HCT116 (cell line): ENCODE measurements around the gene INTU. TPM values are rescaled to one million over a fixed set of nuclear protein-coding genes. Genes with fewer than 3 reads are reported as not detected.

Experiments used
- ATAC-seq: fragments of 200-7000 bp; cut with Tn5 transposase; 2 replicates; pipeline ENCODE4 v1.9.1; 2020; ENCODE audit warnings: mild to moderate bottlenecking, moderate library complexity
- BruUV-seq: library from RNA; stranded (reverse); fragments of 400-500 nt; replicated peaks from 2 replicates; lab custom pipeline; 2021; lab: Mats Ljungman, UMichigan
- CTCF ChIA-PET: fragments of 300-600 bp; sonication (Branson Sonifier 250); formaldehyde crosslinking; loops from one replicate; lab custom pipeline; 2021; ENCODE audit warnings: antibody characterized with exemption; lab: Charles Lee
- POLR2A ChIA-PET: fragments of 300-600, 350-600 bp; sonication (Branson Sonifier 250); formaldehyde crosslinking; loops from one replicate; lab custom pipeline; 2021; ENCODE audit warnings: antibody characterized with exemption; lab: Charles Lee
- RAD21 ChIA-PET, 2 experiments: fragments of 300-600 bp; sonication (Branson Sonifier 250); formaldehyde crosslinking; loops; one replicate each; lab custom pipeline; 2023; ENCODE audit warnings: low total read pairs in 2 of 2; ENCODE audit not compliant: uncharacterized antibody in 2 of 2, unreplicated experiment in 2 of 2, low non-redundant PET in 1 of 2; lab: Charles Lee
- DNase-seq: peaks from one replicate; pipeline ENCODE4 v3.0.0-alpha.2; 2010; ENCODE audit warnings: low read depth, low spot score
- H2AFZ ChIP-seq: fragments of 200-600 bp; shearing (Covaris generic), sonication (generic); 2 replicates; pipeline ENCODE4 v1.6.1; 2017; ENCODE audit warnings: low read depth, mixed run types, mixed read lengths, antibody characterized with exemption, low read length; ENCODE audit not compliant: poor library complexity, severe bottlenecking
- H3K27ac ChIP-seq: 2 replicates; pipeline ENCODE4 v1.5.1; 2012; ENCODE audit warnings: low read depth, low read length
- H3K27me3 ChIP-seq: fragments of 200-600 bp; sonication (generic); 2 replicates; pipeline ENCODE4 v1.6.1; 2016; ENCODE audit warnings: mixed run types, low read length, mixed read lengths; ENCODE audit not compliant: insufficient read depth
- H3K36me3 ChIP-seq, 2 experiments: fragments of 200-500 bp in 1 of 2; fragments of 200-600 bp in 1 of 2; sonication (Bioruptor generic) in 1 of 2; sonication (generic) in 1 of 2; 2 replicates each; pipeline versions ENCODE4 v1.5.1 to v1.6.1; 2014 to 2016; ENCODE audit warnings: low read length in 2 of 2, inconsistent platforms in 1 of 2, mixed read lengths in 1 of 2, mixed run types in 1 of 2; ENCODE audit not compliant: insufficient read depth in 2 of 2, control insufficient read depth in 1 of 2
- H3K4me1 ChIP-seq, 2 experiments: fragments of 200-600 bp in 1 of 2; sonication (generic) in 1 of 2; 2 replicates each; pipeline versions ENCODE4 v1.5.1 to v1.6.1; 2012 to 2017; ENCODE audit warnings: low read length in 2 of 2, inconsistent platforms in 1 of 2, mild to moderate bottlenecking in 1 of 2, mixed read lengths in 1 of 2, mixed run types in 1 of 2, moderate library complexity in 1 of 2; ENCODE audit not compliant: insufficient read depth in 2 of 2, control insufficient read depth in 1 of 2
- H3K4me2 ChIP-seq: fragments of 200-600 bp; sonication (generic); 2 replicates; pipeline ENCODE4 v1.6.1; 2017; ENCODE audit warnings: mixed run types, low read length, mixed read lengths
- H3K4me3 ChIP-seq, 2 experiments: fragments of 200-600 bp in 1 of 2; sonication (generic) in 1 of 2; replicated peaks in 1 of 2; 2 replicates each; pipeline ENCODE4 v1.5.1; 2011 to 2016; ENCODE audit warnings: low read length in 2 of 2, control low read depth in 1 of 2, low read depth in 1 of 2, mild to moderate bottlenecking in 1 of 2, mixed read lengths in 1 of 2, mixed run types in 1 of 2
- H3K79me2 ChIP-seq: fragments of 200-600 bp; sonication (generic); 2 replicates; pipeline ENCODE4 v1.6.1; 2017; ENCODE audit warnings: mild to moderate bottlenecking, mixed run types, low read length, moderate library complexity, mixed read lengths; ENCODE audit not compliant: insufficient read depth
- H3K9ac ChIP-seq: fragments of 200-600 bp; sonication (generic); 2 replicates; pipeline ENCODE4 v1.6.1; 2016; ENCODE audit warnings: low read length, mixed read lengths
- H3K9me2 ChIP-seq: fragments of 200-600 bp; sonication (generic), shearing (Covaris generic); 2 replicates; pipeline ENCODE4 v1.6.1; 2017; ENCODE audit warnings: mixed run types, mild to moderate bottlenecking, moderate library complexity; ENCODE audit not compliant: insufficient read depth
- H3K9me3 ChIP-seq, 2 experiments: fragments of 200-500 bp in 1 of 2; fragments of 200-600 bp in 1 of 2; sonication (Bioruptor generic) in 1 of 2; sonication (generic) in 1 of 2; 2 replicates each; pipeline ENCODE4 v1.6.1; 2014 to 2017; ENCODE audit warnings: low read length in 2 of 2, mixed read lengths in 2 of 2, inconsistent platforms in 1 of 2, low read depth in 1 of 2, mild to moderate bottlenecking in 1 of 2, mixed run types in 1 of 2, moderate library complexity in 1 of 2; ENCODE audit not compliant: control insufficient read depth in 1 of 2, insufficient read depth in 1 of 2
- H4K20me1 ChIP-seq: fragments of 200-600 bp; sonication (generic), shearing (Covaris generic); 2 replicates; pipeline ENCODE4 v1.6.1; 2017; ENCODE audit warnings: mixed run types, mild to moderate bottlenecking, moderate library complexity; ENCODE audit not compliant: insufficient read depth
- CBX3 ChIP-seq: IDR thresholded peaks from 2 replicates; pipeline ENCODE4 v1.6.1; 2012; ENCODE audit warnings: low read depth
- EGR1 ChIP-seq: IDR thresholded peaks from 2 replicates; pipeline ENCODE4 v1.6.1; 2012; ENCODE audit warnings: low read depth
- FOSL1 ChIP-seq: IDR thresholded peaks from 2 replicates; pipeline ENCODE4 v1.6.1; 2012; ENCODE audit warnings: low read depth
- JUND ChIP-seq: IDR thresholded peaks from 2 replicates; pipeline ENCODE4 v1.6.1; 2012
- POLR2AphosphoS5 ChIP-seq: IDR thresholded peaks from 2 replicates; pipeline ENCODE4 v1.6.1; 2011; ENCODE audit warnings: mild to moderate bottlenecking, low read depth, low read length, moderate library complexity
- SP1 ChIP-seq: IDR thresholded peaks from 2 replicates; pipeline ENCODE4 v1.6.1; 2012; ENCODE audit warnings: low read depth
- TCF7L2 ChIP-seq: IDR thresholded peaks from 2 replicates; pipeline ENCODE4 v1.7.0; 2011; ENCODE audit warnings: borderline replicate concordance, inconsistent platforms; ENCODE audit not compliant: insufficient read depth, insufficient read length; ENCODE audit errors: extremely low read depth
- YY1 ChIP-seq: IDR thresholded peaks from 2 replicates; pipeline ENCODE4 v1.6.1; 2011; ENCODE audit warnings: low read length, low read depth, moderate library complexity, mild to moderate bottlenecking; ENCODE audit not compliant: insufficient replicate concordance; ENCODE audit errors: extremely low read depth
- intact Hi-C: fragments of 100-400 bp; cut with micrococcal nuclease; formaldehyde crosslinking; loops from 2 replicates; pipeline ENCODE4 v1.10.0; 2022
- total RNA-seq: library from RNA; stranded (reverse); gene quantifications from one replicate; pipeline ENCODE4 v1.2.1, GENCODE V29; 2021; ENCODE audit not compliant: unreplicated experiment

The INTU gene
- total RNA-seq, 1 experiment from 2014 or later: 12.0 TPM

DNA sequence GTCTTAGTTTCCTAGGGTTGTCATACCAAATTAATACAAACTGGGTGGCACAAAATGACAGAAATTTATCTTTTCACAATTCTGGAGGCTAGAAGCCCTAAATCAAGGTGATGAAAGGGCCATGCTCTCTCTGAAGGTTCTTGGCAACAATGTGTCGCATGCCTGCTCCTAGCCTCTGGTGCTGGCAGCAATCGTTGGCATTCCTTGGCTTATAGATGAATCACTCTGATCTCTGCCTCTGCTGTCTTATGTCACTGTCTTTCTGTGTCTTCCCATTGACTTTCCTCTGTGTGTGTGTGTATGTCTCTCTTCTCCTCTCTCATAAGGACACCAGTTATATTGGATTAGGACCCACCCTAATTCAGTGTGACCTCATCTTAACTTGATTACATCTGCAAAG is 15.9 kb upstream of the INTU start:
- Histone ChIP-seq H3K4me1 (no peaks in the 10 kb centered on the region), H3K27ac (no peak overlapping the region), H4K20me1 (no peaks in the 10 kb centered on the region), H3K4me3 (no peak overlapping the region), H3K79me2 (no peaks in the 10 kb centered on the region), H3K9me3 (no peaks in the 10 kb centered on the region), H3K4me2 (no peak overlapping the region), H2AFZ (no peak overlapping the region), H3K27me3 (no peaks in the 10 kb centered on the region), H3K36me3 (no peaks in the 10 kb centered on the region), H3K9ac (no peak overlapping the region), H3K9me2 (no peaks in the 10 kb centered on the region)
- ChIA-PET CTCF (no interaction called here), RAD21 (no interaction called here), POLR2A (interaction anchor here (1.0 kb wide), 1 partner anchor 15 kb away, joined by 4 read pairs; the partner anchor contains the start of gene INTU)
- intact Hi-C loops: no loop called here
- DNase-seq (no peak), ATAC-seq (no peak)
- TF ChIP-seq CBX3 (no peak), SP1 (no peak), EGR1 (no peak), YY1 (no peak), FOSL1 (no peak), POLR2AphosphoS5 (no peak)
- BruUV-seq: no TSS peak

- no peak for ATAC-seq
- no TSS peak for BruUV-seq
- POLR2A ChIA-PET: no interaction called here
- Histone ChIP-seq H3K4me3 (no peak overlapping the region), H3K27ac (no peak overlapping the region), H3K36me3 (no peaks in the 10 kb centered on the region), H3K79me2 (no peaks in the 10 kb centered on the region), H2AFZ (no peak overlapping the region), H3K4me2 (no peak overlapping the region), H3K9me3 (no peaks in the 10 kb centered on the region)
- CTCF ChIA-PET: no interaction called here
- RAD21 ChIA-PET: no interaction called here
- TF ChIP-seq SP1 (no peak), JUND (no peak), TCF7L2 (no peak), FOSL1 (no peak)
- TF ChIP-seq, all 23 proteins: peak for 0
- no peak overlapping the region for H3K9ac ChIP-seq
- no peaks in the 10 kb centered on the region for H3K27me3 ChIP-seq
- H4K20me1 ChIP-seq: no peaks in the 10 kb centered on the region
- intact Hi-C loops: no loop called here
- no peak for DNase-seq
- H3K4me1 ChIP-seq: no peaks in the 10 kb centered on the region
- H3K9me2 ChIP-seq: no peaks in the 10 kb centered on the region
Observed at GRCh38 chr4:127618427-127618826, 14.3 kb upstream of the INTU start.
